HFF-Myc (cell line): Measurements from ENCODE around the gene LPIN2.

Experiments used
- DNase-seq: peaks from one replicate; pipeline ENCODE4 v3.0.0-alpha.2; 2011; ENCODE audit warnings: low read depth; ENCODE audit errors: extremely low read depth
- H3K4me3 ChIP-seq: replicated peaks from 2 replicates; pipeline ENCODE4 v1.5.1; 2011; ENCODE audit warnings: low read depth, mild to moderate bottlenecking, control low read depth, low read length
- CTCF ChIP-seq: IDR thresholded peaks from 2 replicates; pipeline ENCODE4 v1.5.1; 2012; ENCODE audit warnings: mild to moderate bottlenecking, low read depth, low read length, control low read depth; ENCODE audit errors: missing control alignments

Gene LPIN2

DNA sequence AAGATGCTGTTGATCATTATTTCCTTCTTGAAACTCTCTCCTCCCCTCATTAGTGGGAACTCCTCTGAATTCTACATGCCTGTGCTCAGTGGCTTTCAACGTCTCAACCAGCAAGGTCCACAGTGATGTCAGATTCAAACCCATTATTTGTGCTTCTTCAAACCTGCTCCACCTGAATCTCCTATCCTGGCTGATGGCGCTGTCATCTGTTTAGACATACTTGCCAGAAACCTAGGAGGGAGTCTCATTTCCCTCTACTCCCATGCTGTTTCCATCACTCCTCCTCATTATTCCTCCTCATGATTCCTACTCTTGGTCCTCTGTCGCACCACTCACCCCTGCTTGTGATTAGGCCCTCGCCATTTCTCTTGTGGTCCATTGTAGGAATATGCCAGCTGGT lies 2.9 kb upstream of the LPIN2 start:
- no peak for DNase-seq
- no peak for TF ChIP-seq CTCF
- H3K4me3 ChIP-seq: no peak overlapping the region

DNA sequence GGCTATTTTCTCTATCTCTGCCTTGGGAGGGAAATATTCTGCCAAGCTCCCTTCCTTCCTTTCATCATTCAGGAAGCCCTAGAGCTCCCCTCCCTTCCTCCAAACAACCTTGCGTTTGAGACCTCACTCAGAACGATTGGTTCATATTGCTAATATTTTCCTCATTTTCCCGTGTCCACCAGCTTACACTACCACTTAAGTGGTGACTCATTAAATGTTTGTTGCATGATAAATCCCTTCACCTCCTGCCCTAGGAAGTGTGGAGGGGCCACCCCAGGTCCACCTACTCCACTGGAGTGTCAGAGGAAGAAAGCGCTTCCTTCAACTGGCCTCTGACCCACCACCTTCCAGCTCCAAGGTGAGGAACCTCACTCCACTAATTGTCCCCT lies 2.3 kb upstream of the LPIN2 start:
- no peak overlapping the region for H3K4me3 ChIP-seq
- TF ChIP-seq CTCF: no peak
- DNase-seq: peak; percentile 58

GRCh38 chr18:3014503-3015203 lies 1.7 kb upstream of the LPIN2 start:
- TF ChIP-seq CTCF: no peak
- no peak overlapping the region for H3K4me3 ChIP-seq
- no peak for DNase-seq

DNA sequence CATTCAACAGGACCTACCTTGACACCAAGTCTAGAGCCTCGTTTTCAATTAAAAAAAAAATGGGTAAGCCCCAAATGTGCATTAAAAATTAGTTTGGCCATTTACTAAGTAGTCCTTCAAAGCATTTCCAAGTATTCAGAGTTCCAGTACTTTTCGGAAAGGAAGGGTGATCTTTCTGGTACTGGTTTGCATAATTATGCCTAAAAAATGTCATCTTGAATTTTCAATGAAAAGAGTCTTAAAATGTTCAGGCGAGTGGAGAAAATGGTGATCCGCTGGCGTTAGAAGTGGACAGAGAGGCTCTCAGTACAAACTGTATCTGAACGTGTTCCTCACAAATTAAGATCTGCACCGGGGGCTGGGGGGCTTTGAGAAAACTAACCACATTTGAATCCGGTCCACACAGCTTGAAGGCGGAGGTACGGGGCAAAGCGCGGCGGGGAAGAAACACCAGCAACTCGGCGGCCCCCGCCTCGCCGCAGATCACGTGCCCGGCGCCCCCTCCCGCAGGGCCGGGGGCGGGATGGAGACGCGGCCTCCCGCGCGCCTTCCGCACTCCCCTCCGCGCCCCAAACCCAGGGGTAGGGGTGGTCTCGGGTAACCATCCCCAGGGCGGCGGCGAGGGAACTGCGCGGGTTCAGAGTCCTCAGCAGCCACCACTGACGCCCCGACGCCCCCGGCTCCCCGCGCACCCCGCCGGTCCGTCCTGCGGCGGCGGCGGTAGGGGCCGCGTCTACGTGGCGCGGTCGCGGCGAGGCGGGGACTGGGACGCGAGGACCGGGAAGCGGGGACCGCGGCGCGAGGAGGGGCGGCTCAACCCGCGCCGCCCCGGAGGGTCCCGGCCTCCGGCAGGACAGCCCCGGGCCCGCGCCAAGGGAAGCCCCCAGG lies 564 bp downstream of the LPIN2 start:
- H3K4me3 ChIP-seq: peak overlapping the region; percentile 62
- DNase-seq: no peak
- no peak for TF ChIP-seq CTCF

- no peak overlapping the region for H3K4me3 ChIP-seq
- no peak for TF ChIP-seq CTCF
- no peak for DNase-seq
These were observed 2.9 kb downstream of the LPIN2 start for GRCh38 chr18:3010086-3010485.

- no peak for TF ChIP-seq CTCF
- H3K4me3 ChIP-seq: no peak overlapping the region
- DNase-seq: no peak
These were observed 4.4 kb downstream of the LPIN2 start for GRCh38 chr18:3008541-3008940.

DNA sequence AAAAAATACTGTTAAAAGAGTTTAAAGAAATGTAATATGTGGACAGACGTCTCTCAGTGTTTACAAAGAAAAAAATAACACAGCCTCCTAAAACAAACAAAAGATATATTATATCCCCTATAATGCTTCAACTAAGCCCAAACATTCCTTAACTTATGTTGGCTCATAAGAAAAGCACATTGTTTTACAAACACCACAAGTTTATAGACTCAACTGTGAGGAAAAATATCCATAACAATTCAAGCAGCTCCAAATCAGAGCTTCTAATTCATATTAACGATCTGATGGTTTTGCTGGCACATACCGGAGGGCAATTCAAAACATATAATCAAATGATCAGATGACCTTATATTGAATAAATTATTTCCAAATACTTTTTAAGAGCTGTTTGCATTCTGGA lies 5.5 kb downstream of the LPIN2 start:
- no peak for TF ChIP-seq CTCF
- H3K4me3 ChIP-seq: no peak overlapping the region
- DNase-seq: no peak
